Right atrium auricular region (tissue), 2 donors: ENCODE measurements around the gene COG5. TPM values are rescaled to one million over a fixed set of nuclear protein-coding genes. Genes with fewer than 3 reads are reported as not detected.

ENCODE experiments used
- DNase-seq: peaks from one replicate; pipeline ENCODE4 v3.0.0-alpha.2; 2019; ENCODE audit warnings: low spot score
- H3K27ac ChIP-seq, 2 donors: fragments of 200-600 bp; sonication (generic); 1 replicate in 1 of 2; 2 replicates in 1 of 2; pipeline ENCODE4 v1.5.1; 2016 to 2019
- H3K27me3 ChIP-seq, 2 donors: fragments of 200-600 bp; sonication (generic); one replicate each; pipeline versions ENCODE4 v1.5.1 to v1.6.0; 2017 to 2019
- H3K36me3 ChIP-seq: fragments of 200-600 bp; sonication (generic); one replicate; pipeline ENCODE4 v1.5.1; 2016
- H3K4me1 ChIP-seq, 2 donors: fragments of 200-600 bp; sonication (generic); one replicate each; pipeline versions ENCODE4 v1.5.1 to v1.6.0; 2017 to 2019
- H3K4me3 ChIP-seq, 2 donors: fragments of 200-600 bp; sonication (generic); 1 replicate in 1 of 2; 2 replicates in 1 of 2; pipeline ENCODE4 v1.5.1; 2017 to 2019; ENCODE audit warnings: mild to moderate bottlenecking in 1 of 2, moderate library complexity in 1 of 2
- H3K9me3 ChIP-seq, 2 donors: fragments of 200-600 bp; sonication (generic); one replicate each; pipeline ENCODE4 v1.5.1; 2019
- CTCF ChIP-seq, 2 donors: fragments of 200-600 bp; sonication (generic); IDR thresholded peaks; one replicate each; pipeline ENCODE4 v1.5.1; 2019; ENCODE audit warnings: antibody characterized with exemption in 2 of 2
- total RNA-seq, 2 donors: library from RNA; depleted of rRNA; stranded (reverse); fragments of >200 nt; gene quantifications; one replicate each; pipeline ENCODE4 v1.1.0, GENCODE V29; 2016

COG5 gene
- total RNA-seq, 2 donors from 2014 or later = 28.0 to 31.8 TPM

GRCh38 chr7:107605218-107605815 is 41.6 kb upstream of the COG5 start:
- peaks cover 0 to 17% of the 10 kb centered on the region in 2 donors for H3K4me1 ChIP-seq
- H3K9me3 ChIP-seq = no peaks in the 10 kb centered on the region
- H3K4me3 ChIP-seq = no peak overlapping the region
- no peak for TF ChIP-seq CTCF (IDR thresholded peaks at IDR 0.05)
- peaks cover 18% of the 10 kb centered on the region for H3K36me3 ChIP-seq
- no peak overlapping the region for H3K27ac ChIP-seq
- no peaks in the 10 kb centered on the region for H3K27me3 ChIP-seq
- no peak for DNase-seq

- H3K27me3 ChIP-seq = no peaks in the 10 kb centered on the region
- no peak overlapping the region for H3K4me3 ChIP-seq
- H3K27ac ChIP-seq = no peak overlapping the region
- H3K4me1 ChIP-seq = no peaks in the 10 kb centered on the region
- DNase-seq = no peak
- peaks cover 30% of the 10 kb centered on the region for H3K36me3 ChIP-seq
- TF ChIP-seq CTCF (IDR thresholded peaks at IDR 0.05) = no peak
- no peaks in the 10 kb centered on the region for H3K9me3 ChIP-seq
Observed at GRCh38 chr7:107600816-107601215, 37.1 kb upstream of the COG5 start.

- Histone ChIP-seq H3K27me3 (no peaks in the 10 kb centered on the region), H3K4me1 (peaks cover 0 to 9% of the 10 kb centered on the region in 2 donors), H3K9me3 (no peaks in the 10 kb centered on the region), H3K36me3 (peaks cover 40% of the 10 kb centered on the region), H3K4me3 (no peak overlapping the region), H3K27ac (no peak overlapping the region)
- TF ChIP-seq CTCF (IDR thresholded peaks at IDR 0.05) = no peak
- DNase-seq = no peak
Observed at GRCh38 chr7:107599262-107599661, 35.5 kb upstream of the COG5 start.

GRCh38 chr7:107597953-107598352 is 34.2 kb upstream of the COG5 start:
- no peak for TF ChIP-seq CTCF (IDR thresholded peaks at IDR 0.05)
- Histone ChIP-seq H3K27me3 (no peaks in the 10 kb centered on the region), H3K9me3 (no peaks in the 10 kb centered on the region), H3K36me3 (peaks cover 46% of the 10 kb centered on the region), H3K4me3 (no peak overlapping the region), H3K27ac (no peak overlapping the region), H3K4me1 (peaks cover 0 to 9% of the 10 kb centered on the region in 2 donors)
- DNase-seq = no peak

- peaks cover 0 to 9% of the 10 kb centered on the region in 2 donors for H3K4me1 ChIP-seq
- no peak overlapping the region for H3K4me3 ChIP-seq
- DNase-seq = no peak
- TF ChIP-seq CTCF (IDR thresholded peaks at IDR 0.05) = no peak
- peaks cover 46% of the 10 kb centered on the region for H3K36me3 ChIP-seq
- H3K27ac ChIP-seq = no peak overlapping the region
- H3K27me3 ChIP-seq = no peaks in the 10 kb centered on the region
- no peaks in the 10 kb centered on the region for H3K9me3 ChIP-seq
Observed at GRCh38 chr7:107597582-107597916, 33.8 kb upstream of the COG5 start.
